Measurements from ENCODE around the gene CXorf65. TPM values are rescaled to one million over a fixed set of nuclear protein-coding genes. Genes with fewer than 3 reads are reported as not detected.

CXorf65 gene
- total and polyA plus RNA-seq, 2 experiments from 2014 or later, result not detected

DNA sequence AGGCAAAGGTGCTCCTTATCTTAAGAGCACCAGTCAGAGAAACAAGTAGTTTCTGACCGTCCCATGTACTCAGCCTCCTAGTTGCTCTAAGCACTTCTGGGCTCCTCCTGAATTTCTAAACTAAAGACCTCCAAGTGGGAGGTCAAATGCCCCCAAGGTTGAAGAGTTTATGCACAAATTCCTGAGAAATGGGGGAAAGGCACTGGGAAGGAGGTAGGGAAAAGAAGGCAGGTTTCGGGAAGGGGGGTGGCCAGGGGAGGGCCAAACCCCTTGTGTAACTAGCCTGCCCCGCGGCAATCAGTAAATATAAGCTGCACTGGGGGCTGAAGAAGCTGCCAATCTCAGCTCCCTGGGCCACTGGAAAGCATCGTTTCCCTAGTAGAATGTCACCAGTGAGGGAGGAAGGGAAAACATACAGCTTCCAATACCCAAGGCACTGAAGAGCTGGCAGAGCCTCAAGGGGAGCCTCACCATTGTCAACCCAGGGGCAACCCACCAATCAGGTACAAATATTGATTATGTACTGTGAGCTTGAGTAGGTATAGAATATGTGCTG lies 7.5 kb downstream of the CXorf65 start:
- no peaks in the 10 kb centered on the region for H3K27me3 ChIP-seq (replicated peaks; ENCODE audit: insufficient read depth)
- TF ChIP-seq EZH2phosphoT487 (IDR thresholded peaks at IDR 0.05; ENCODE audit: insufficient read depth, low read depth), result no peak
- no peak overlapping the region for H3K27ac ChIP-seq
- H3K4me2 ChIP-seq (ENCODE audit: unreplicated experiment), result no peak overlapping the region
- H3F3A ChIP-seq (ENCODE audit: insufficient read depth), result no peaks in the 10 kb centered on the region
- no peak overlapping the region for H3K9ac ChIP-seq
- H3K4me1 ChIP-seq (ENCODE audit: insufficient read depth), result no peaks in the 10 kb centered on the region
- no peak overlapping the region for H3K4me3 ChIP-seq
- H3K36me3 ChIP-seq (ENCODE audit: low read depth), result no peaks in the 10 kb centered on the region
- no peak for DNase-seq
- 75 to 78% methylated on average over 2 to 5 of the region's 5 CpGs for WGBS, 2 experiments (ENCODE audit: low coverage in 1 of 2, low lambda C conversion rate in 2 of 2, missing lambda C conversion rate in 2 of 2)
- in situ Hi-C loops (cut with MboI), result no loop called here
- no peak overlapping the region for H2AFZ ChIP-seq
- H3K9me3 ChIP-seq (ENCODE audit: low read depth), result no peaks in the 10 kb centered on the region
- no peaks in the 10 kb centered on the region for H3K9me2 ChIP-seq (ENCODE audit: insufficient read depth)
- no peaks in the 10 kb centered on the region for H3K79me2 ChIP-seq (ENCODE audit: insufficient read depth)
- no peaks in the 10 kb centered on the region for H4K20me1 ChIP-seq (ENCODE audit: insufficient read depth)

DNA sequence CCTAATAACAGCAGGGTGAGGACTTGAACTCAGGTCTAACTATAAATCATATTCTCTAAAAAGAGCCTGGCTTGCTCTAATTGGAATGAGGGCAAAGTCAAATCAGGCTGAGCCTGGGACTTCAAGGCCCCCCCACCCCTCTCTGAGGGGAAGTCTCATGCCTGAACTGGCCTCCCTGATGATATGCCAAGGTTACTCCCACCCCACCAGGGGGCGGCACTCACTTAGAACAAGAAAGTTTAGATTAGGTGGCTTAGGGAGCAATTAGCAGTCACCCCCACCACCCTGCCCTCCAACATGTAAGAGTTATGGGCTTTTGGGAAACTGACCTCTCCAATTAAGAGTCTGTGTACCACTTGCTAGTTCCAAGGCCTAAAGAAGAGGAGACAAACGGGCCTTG lies 8.2 kb downstream of the CXorf65 start:
- Histone ChIP-seq H3K4me2 (ENCODE audit: unreplicated experiment) (no peak overlapping the region), H3K9me2 (ENCODE audit: insufficient read depth) (no peaks in the 10 kb centered on the region), H3K4me3 (no peak overlapping the region), H3K27ac (no peak overlapping the region), H3K4me1 (ENCODE audit: insufficient read depth) (no peaks in the 10 kb centered on the region), H3K27me3 (replicated peaks; ENCODE audit: insufficient read depth) (no peaks in the 10 kb centered on the region), H4K20me1 (ENCODE audit: insufficient read depth) (no peaks in the 10 kb centered on the region), H3K36me3 (ENCODE audit: low read depth) (no peaks in the 10 kb centered on the region), H3K79me2 (ENCODE audit: insufficient read depth) (no peaks in the 10 kb centered on the region), H3K9me3 (ENCODE audit: low read depth) (no peaks in the 10 kb centered on the region), H3F3A (ENCODE audit: insufficient read depth) (no peaks in the 10 kb centered on the region), H2AFZ (no peak overlapping the region), H3K9ac (no peak overlapping the region)
- 0 to 17% methylated on average over 1 to 2 of the region's 2 CpGs for WGBS, 2 experiments (ENCODE audit: low coverage in 1 of 2, low lambda C conversion rate in 2 of 2, missing lambda C conversion rate in 2 of 2)
- DNase-seq, result peak; percentile 55
- TF ChIP-seq EZH2 (IDR thresholded peaks at IDR 0.05; ENCODE audit: insufficient read depth, poor library complexity, severe bottlenecking) (no peak), EZH2phosphoT487 (IDR thresholded peaks at IDR 0.05; ENCODE audit: insufficient read depth, low read depth) (no peak)
- in situ Hi-C loops (cut with MboI), result no loop called here

- 0 to 7% methylated on average over 3 to 5 of the region's 9 CpGs for WGBS, 2 experiments (ENCODE audit: low coverage in 1 of 2, low lambda C conversion rate in 2 of 2, missing lambda C conversion rate in 2 of 2)
- H3K4me1 ChIP-seq (ENCODE audit: insufficient read depth), result no peaks in the 10 kb centered on the region
- H3K4me3 ChIP-seq, result peak overlapping the region; percentile 82
- no peak overlapping the region for H3K27ac ChIP-seq
- no peaks in the 10 kb centered on the region for H4K20me1 ChIP-seq (ENCODE audit: insufficient read depth)
- H3K79me2 ChIP-seq (ENCODE audit: insufficient read depth), result no peaks in the 10 kb centered on the region
- no peaks in the 10 kb centered on the region for H3F3A ChIP-seq (ENCODE audit: insufficient read depth)
- peak; percentile 11 for DNase-seq
- TF ChIP-seq EZH2 (IDR thresholded peaks at IDR 0.05; ENCODE audit: insufficient read depth, poor library complexity, severe bottlenecking), result no peak
- no peak for TF ChIP-seq EZH2phosphoT487 (IDR thresholded peaks at IDR 0.05; ENCODE audit: insufficient read depth, low read depth)
- peak overlapping the region; percentile 74 for H3K9ac ChIP-seq
- in situ Hi-C loops (cut with MboI), result no loop called here
- no peaks in the 10 kb centered on the region for H3K36me3 ChIP-seq (ENCODE audit: low read depth)
- H3K4me2 ChIP-seq (ENCODE audit: unreplicated experiment), result peak overlapping the region; percentile 91
- peak overlapping the region; percentile 79 for H2AFZ ChIP-seq
- no peaks in the 10 kb centered on the region for H3K9me2 ChIP-seq (ENCODE audit: insufficient read depth)
- H3K9me3 ChIP-seq (ENCODE audit: low read depth), result no peaks in the 10 kb centered on the region
- no peaks in the 10 kb centered on the region for H3K27me3 ChIP-seq (replicated peaks; ENCODE audit: insufficient read depth)
These were observed 9.8 kb downstream of the CXorf65 start for GRCh38 chrX:71096760-71097032.

GRCh38 chrX:71095981-71096759 lies 10.4 kb downstream of the CXorf65 start:
- peak overlapping the region; percentile 91 for H3K4me2 ChIP-seq (ENCODE audit: unreplicated experiment)
- DNase-seq, result peak; percentile 28
- H3K27ac ChIP-seq, result no peak overlapping the region
- peak overlapping the region; percentile 74 for H3K9ac ChIP-seq
- no peaks in the 10 kb centered on the region for H3K9me2 ChIP-seq (ENCODE audit: insufficient read depth)
- no peaks in the 10 kb centered on the region for H3K79me2 ChIP-seq (ENCODE audit: insufficient read depth)
- H4K20me1 ChIP-seq (ENCODE audit: insufficient read depth), result no peaks in the 10 kb centered on the region
- no peaks in the 10 kb centered on the region for H3K36me3 ChIP-seq (ENCODE audit: low read depth)
- TF ChIP-seq EZH2 (IDR thresholded peaks at IDR 0.05; ENCODE audit: insufficient read depth, poor library complexity, severe bottlenecking) (no peak), EZH2phosphoT487 (IDR thresholded peaks at IDR 0.05; ENCODE audit: insufficient read depth, low read depth) (no peak)
- in situ Hi-C loops (cut with MboI), result no loop called here
- H2AFZ ChIP-seq, result peak overlapping the region; percentile 79
- no peaks in the 10 kb centered on the region for H3K4me1 ChIP-seq (ENCODE audit: insufficient read depth)
- no peaks in the 10 kb centered on the region for H3K27me3 ChIP-seq (replicated peaks; ENCODE audit: insufficient read depth)
- H3F3A ChIP-seq (ENCODE audit: insufficient read depth), result no peaks in the 10 kb centered on the region
- WGBS, 2 experiments (ENCODE audit: low coverage in 1 of 2, low lambda C conversion rate in 2 of 2, missing lambda C conversion rate in 2 of 2), result 0 to 2% methylated on average over 9 to 29 of the region's 46 CpGs
- H3K9me3 ChIP-seq (ENCODE audit: low read depth), result no peaks in the 10 kb centered on the region
- H3K4me3 ChIP-seq, result peak overlapping the region; percentile 82
